OCI-LY1 (cell line): ENCODE measurements around the gene RBM34.

ENCODE experiments used
- H2AFZ ChIP-seq: fragments of 200-600 bp; sonication (generic), shearing (Covaris generic); 2 replicates; pipeline ENCODE4 v1.6.0; 2014; ENCODE audit warnings: antibody characterized with exemption, mild to moderate bottlenecking, low read length
- H3F3A ChIP-seq: fragments of 200-600 bp; sonication (generic), shearing (Covaris generic); 2 replicates; pipeline ENCODE4 v1.6.0; 2014; ENCODE audit warnings: mild to moderate bottlenecking, antibody characterized with exemption, low read length, moderate library complexity; ENCODE audit not compliant: insufficient read depth
- H3K27ac ChIP-seq: fragments of 200-600 bp; sonication (generic); 2 replicates; pipeline ENCODE4 v1.5.1; 2014; ENCODE audit warnings: low read length, mixed run types, mild to moderate bottlenecking, low read depth; ENCODE audit not compliant: poor library complexity, severe bottlenecking
- H3K27me3 ChIP-seq: fragments of 200-600 bp; sonication (generic); 2 replicates; pipeline ENCODE4 v1.6.0; 2014; ENCODE audit warnings: antibody characterized with exemption, mild to moderate bottlenecking, low read length, moderate library complexity; ENCODE audit not compliant: insufficient read depth
- H3K36me3 ChIP-seq: fragments of 200-600 bp; sonication (generic); 2 replicates; pipeline ENCODE4 v1.6.1; 2014; ENCODE audit warnings: mild to moderate bottlenecking, antibody characterized with exemption, low read length, moderate library complexity, mixed read lengths; ENCODE audit not compliant: insufficient read depth
- H3K4me1 ChIP-seq: fragments of 200-600 bp; sonication (generic); 2 replicates; pipeline ENCODE4 v1.5.1; 2014; ENCODE audit warnings: mild to moderate bottlenecking, low read length, moderate library complexity; ENCODE audit not compliant: insufficient read depth, severe bottlenecking
- H3K4me2 ChIP-seq: fragments of 200-600 bp; sonication (generic), shearing (Covaris generic); 2 replicates; pipeline ENCODE4 v1.6.1; 2014; ENCODE audit warnings: low read length
- H3K4me3 ChIP-seq: fragments of 200-600 bp; sonication (generic); 2 replicates; pipeline ENCODE4 v1.5.1; 2014; ENCODE audit warnings: low read length, low read depth, mild to moderate bottlenecking, mixed read lengths; ENCODE audit not compliant: poor library complexity, severe bottlenecking
- H3K79me2 ChIP-seq: fragments of 200-600 bp; shearing (Covaris generic); 2 replicates; pipeline ENCODE4 v1.6.1; 2016; ENCODE audit warnings: mixed run types, low read length, mixed read lengths; ENCODE audit not compliant: insufficient read depth
- H3K9ac ChIP-seq: fragments of 200-600 bp; sonication (generic), shearing (Covaris generic); 2 replicates; pipeline ENCODE4 v1.6.1; 2014; ENCODE audit warnings: mild to moderate bottlenecking, low read length, mixed read lengths
- H3K9me2 ChIP-seq: fragments of 200-600 bp; sonication (generic), shearing (Covaris generic); 2 replicates; pipeline ENCODE4 v1.6.1; 2014; ENCODE audit warnings: low read depth, mild to moderate bottlenecking, low read length, mixed read lengths
- H3K9me3 ChIP-seq: fragments of 200-600 bp; shearing (Covaris generic); 2 replicates; pipeline ENCODE4 v1.6.1; 2014; ENCODE audit warnings: low read length, mixed read lengths
- H4K20me1 ChIP-seq: fragments of 200-600 bp; sonication (generic), shearing (Covaris generic); 2 replicates; pipeline ENCODE4 v1.6.0; 2016; ENCODE audit warnings: mild to moderate bottlenecking, low read length; ENCODE audit not compliant: insufficient read depth
- CTCF ChIP-seq: fragments of 200-600 bp; sonication (generic), shearing (Covaris generic); IDR thresholded peaks from 2 replicates; pipeline ENCODE4 v1.5.1; 2017; ENCODE audit warnings: mild to moderate bottlenecking, antibody characterized with exemption, low read length, moderate library complexity, mixed read lengths
- EZH2 ChIP-seq: fragments of 200-600 bp; sonication (generic), shearing (Covaris generic); IDR thresholded peaks from 2 replicates; pipeline ENCODE4 v1.8.0; 2017; ENCODE audit warnings: borderline replicate concordance, mixed run types, mild to moderate bottlenecking, antibody characterized with exemption, low read length, moderate library complexity, mixed read lengths

RBM34 gene

GRCh38 chr1:235190431-235190830 lies 29.4 kb upstream of the RBM34 start:
- Histone ChIP-seq H2AFZ (no peak overlapping the region), H3K27me3 (no peaks in the 10 kb centered on the region), H3K27ac (no peak overlapping the region), H3K36me3 (peaks cover 59% of the 10 kb centered on the region), H3K9me3 (no peaks in the 10 kb centered on the region), H3F3A (no peaks in the 10 kb centered on the region; the same call in 1 of the 2 replicates), H3K79me2 (no peaks in the 10 kb centered on the region), H3K4me2 (no peak overlapping the region), H3K9ac (no peak overlapping the region), H4K20me1 (no peaks in the 10 kb centered on the region), H3K4me1 (no peaks in the 10 kb centered on the region), H3K4me3 (no peak overlapping the region), H3K9me2 (no peaks in the 10 kb centered on the region)
- TF ChIP-seq EZH2 (no peak), CTCF (no peak)

GRCh38 chr1:235187316-235187715 lies 26.3 kb upstream of the RBM34 start:
- Histone ChIP-seq H3K79me2 (no peaks in the 10 kb centered on the region), H3K4me3 (no peak overlapping the region), H3K36me3 (peaks cover 40% of the 10 kb centered on the region), H3K9me3 (no peaks in the 10 kb centered on the region), H3K4me2 (no peak overlapping the region), H3K4me1 (no peaks in the 10 kb centered on the region), H3K27ac (no peak overlapping the region), H3K9me2 (no peaks in the 10 kb centered on the region), H4K20me1 (no peaks in the 10 kb centered on the region), H3F3A (no peaks in the 10 kb centered on the region), H2AFZ (no peak overlapping the region), H3K27me3 (no peaks in the 10 kb centered on the region), H3K9ac (no peak overlapping the region)
- TF ChIP-seq EZH2: no peak
- TF ChIP-seq CTCF: no peak

- no peak overlapping the region for H3K4me3 ChIP-seq
- H3K9me3 ChIP-seq: no peaks in the 10 kb centered on the region
- no peak overlapping the region for H3K4me2 ChIP-seq
- TF ChIP-seq CTCF: no peak
- TF ChIP-seq EZH2: no peak
- no peaks in the 10 kb centered on the region for H3K79me2 ChIP-seq
- no peaks in the 10 kb centered on the region; the same call in 1 of the 2 replicates for H3F3A ChIP-seq
- H3K4me1 ChIP-seq: no peaks in the 10 kb centered on the region
- no peaks in the 10 kb centered on the region for H4K20me1 ChIP-seq
- H3K9ac ChIP-seq: no peak overlapping the region
- H3K9me2 ChIP-seq: no peaks in the 10 kb centered on the region
- no peak overlapping the region for H3K27ac ChIP-seq
- H3K27me3 ChIP-seq: no peaks in the 10 kb centered on the region
- peaks cover 44% of the 10 kb centered on the region for H3K36me3 ChIP-seq
- H2AFZ ChIP-seq: no peak overlapping the region
These were observed 20.7 kb upstream of the RBM34 start for GRCh38 chr1:235181561-235182245.
